Lung (tissue), 12 donors: ENCODE measurements around the gene TTC19. TPM values are rescaled to one million over a fixed set of nuclear protein-coding genes. Genes with fewer than 3 reads are reported as not detected.

Experiments
- ATAC-seq: fragments of 200-7000 bp; cut with Tn5 transposase; one replicate; pipeline ENCODE4 v1.9.1; 2020; ENCODE audit warnings: moderate number of reproducible peaks; ENCODE audit not compliant: insufficient read depth, low FRiP score
- DNase-seq, 3 donors: peaks; one replicate each; pipeline ENCODE4 v3.0.0-alpha.2; 2013 to 2017
- H3K27ac ChIP-seq, 2 donors: one replicate each; pipeline ENCODE4 v1.5.1; 2013; ENCODE audit warnings: mild to moderate bottlenecking in 2 of 2, moderate library complexity in 2 of 2, control low read depth in 1 of 2, inconsistent platforms in 1 of 2, low read depth in 1 of 2, low read length in 1 of 2
- H3K27me3 ChIP-seq, 3 donors: one replicate each; pipeline ENCODE4 v1.5.1; 2013; ENCODE audit warnings: low read length in 2 of 3; ENCODE audit not compliant: control insufficient read depth in 3 of 3, insufficient read depth in 3 of 3
- H3K36me3 ChIP-seq, 4 donors: one replicate each; pipeline ENCODE4 v1.5.1; 2013; ENCODE audit warnings: low read length in 4 of 4, mild to moderate bottlenecking in 1 of 4, moderate library complexity in 1 of 4; ENCODE audit not compliant: control insufficient read depth in 4 of 4, insufficient read depth in 4 of 4
- H3K4me1 ChIP-seq, 5 donors: one replicate each; pipeline ENCODE4 v1.5.1; 2013; ENCODE audit warnings: low read length in 5 of 5, mild to moderate bottlenecking in 2 of 5, moderate library complexity in 1 of 5; ENCODE audit not compliant: control insufficient read depth in 5 of 5, insufficient read depth in 5 of 5
- H3K4me3 ChIP-seq: one replicate; pipeline ENCODE4 v1.5.1; 2013; ENCODE audit warnings: mild to moderate bottlenecking, control low read depth, moderate library complexity
- H3K9ac ChIP-seq, 2 donors: one replicate each; pipeline ENCODE4 v1.5.1; 2013; ENCODE audit warnings: low read length in 2 of 2, control low read depth in 1 of 2; ENCODE audit not compliant: insufficient read depth in 1 of 2
- H3K9me3 ChIP-seq, 4 donors: one replicate each; pipeline ENCODE4 v1.5.1; 2013; ENCODE audit warnings: low read length in 3 of 4, mild to moderate bottlenecking in 1 of 4, moderate library complexity in 1 of 4; ENCODE audit not compliant: control insufficient read depth in 4 of 4, insufficient read depth in 3 of 4
- WGBS, 2 donors: extraction: QIAGEN DNeasy Blood & Tissue Kit; methylation state at CpG; one replicate each; pipeline ENCODE4 v1.1.7; 2013; 5-methylcytosine and 5-hydroxymethylcytosine counted together
- polyA plus RNA-seq, 2 donors: library from polyadenylated mRNA; stranded (reverse); fragments of 200-250 nt; gene quantifications; one replicate each; pipeline ENCODE4 v1.2.1, GENCODE V29; 2013
- total RNA-seq, 2 donors: library from RNA; depleted of rRNA in 1 of 2; stranded (reverse); fragments of >200 nt in 1 of 2; gene quantifications; one replicate each; pipeline ENCODE4 v1.2.1, GENCODE V29; 2014 to 2021
- TF ChIP-seq, protein P1 (sequence below): IDR thresholded peaks from 2 replicates; pipeline ENCODE4 v1.5.1; 2012; ENCODE audit warnings: mild to moderate bottlenecking; ENCODE audit errors: control extremely low read depth, extremely low read depth
- donor health status: control.
- donor health status: control.
- donor health status: Bipolar disorder and iron deficiency.
- donor health status: healthy.
- donor health status: DM: yes; HTN: yes; CAD: no.

The TTC19 gene
- total and polyA plus RNA-seq, 4 donors = 19.1 to 80.1 (median 35.3) TPM

DNA sequence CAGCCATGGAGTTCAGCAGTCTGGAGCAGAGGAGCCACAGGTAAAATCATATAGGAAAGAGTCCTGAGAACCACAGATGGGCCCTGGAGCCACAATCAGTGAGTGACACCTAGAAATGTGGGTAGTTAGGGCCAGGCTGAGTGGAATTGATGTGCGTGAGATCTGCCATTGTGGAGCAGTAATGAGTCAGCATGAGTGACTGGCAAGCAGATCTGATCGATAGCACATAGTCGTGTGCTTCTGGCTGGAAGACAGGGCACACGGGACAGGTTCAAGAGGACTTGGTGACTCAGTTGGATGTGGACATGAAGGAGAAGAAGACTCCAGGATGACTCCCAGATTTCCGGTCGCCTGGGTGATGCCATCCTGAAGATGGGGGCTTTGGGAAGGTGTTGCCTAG, 42.4 kb upstream of the TTC19 start:
- ATAC-seq = no peak
- Histone ChIP-seq H3K9me3 (no peaks in the 10 kb centered on the region), H3K4me3 (no peak overlapping the region), H3K27ac (no peak overlapping the region), H3K27me3 (no peaks in the 10 kb centered on the region), H3K4me1 (peaks cover 0 to 2% (median 0%) of the 10 kb centered on the region in 5 donors), H3K36me3 (no peaks in the 10 kb centered on the region), H3K9ac (no peak overlapping the region)
- TF ChIP-seq, protein P1, sequence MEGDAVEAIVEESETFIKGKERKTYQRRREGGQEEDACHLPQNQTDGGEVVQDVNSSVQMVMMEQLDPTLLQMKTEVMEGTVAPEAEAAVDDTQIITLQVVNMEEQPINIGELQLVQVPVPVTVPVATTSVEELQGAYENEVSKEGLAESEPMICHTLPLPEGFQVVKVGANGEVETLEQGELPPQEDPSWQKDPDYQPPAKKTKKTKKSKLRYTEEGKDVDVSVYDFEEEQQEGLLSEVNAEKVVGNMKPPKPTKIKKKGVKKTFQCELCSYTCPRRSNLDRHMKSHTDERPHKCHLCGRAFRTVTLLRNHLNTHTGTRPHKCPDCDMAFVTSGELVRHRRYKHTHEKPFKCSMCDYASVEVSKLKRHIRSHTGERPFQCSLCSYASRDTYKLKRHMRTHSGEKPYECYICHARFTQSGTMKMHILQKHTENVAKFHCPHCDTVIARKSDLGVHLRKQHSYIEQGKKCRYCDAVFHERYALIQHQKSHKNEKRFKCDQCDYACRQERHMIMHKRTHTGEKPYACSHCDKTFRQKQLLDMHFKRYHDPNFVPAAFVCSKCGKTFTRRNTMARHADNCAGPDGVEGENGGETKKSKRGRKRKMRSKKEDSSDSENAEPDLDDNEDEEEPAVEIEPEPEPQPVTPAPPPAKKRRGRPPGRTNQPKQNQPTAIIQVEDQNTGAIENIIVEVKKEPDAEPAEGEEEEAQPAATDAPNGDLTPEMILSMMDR = no peak
- WGBS, 2 donors = 91 to 92% methylated on average over 6 of the region's 6 CpGs
- no peak for DNase-seq

DNA sequence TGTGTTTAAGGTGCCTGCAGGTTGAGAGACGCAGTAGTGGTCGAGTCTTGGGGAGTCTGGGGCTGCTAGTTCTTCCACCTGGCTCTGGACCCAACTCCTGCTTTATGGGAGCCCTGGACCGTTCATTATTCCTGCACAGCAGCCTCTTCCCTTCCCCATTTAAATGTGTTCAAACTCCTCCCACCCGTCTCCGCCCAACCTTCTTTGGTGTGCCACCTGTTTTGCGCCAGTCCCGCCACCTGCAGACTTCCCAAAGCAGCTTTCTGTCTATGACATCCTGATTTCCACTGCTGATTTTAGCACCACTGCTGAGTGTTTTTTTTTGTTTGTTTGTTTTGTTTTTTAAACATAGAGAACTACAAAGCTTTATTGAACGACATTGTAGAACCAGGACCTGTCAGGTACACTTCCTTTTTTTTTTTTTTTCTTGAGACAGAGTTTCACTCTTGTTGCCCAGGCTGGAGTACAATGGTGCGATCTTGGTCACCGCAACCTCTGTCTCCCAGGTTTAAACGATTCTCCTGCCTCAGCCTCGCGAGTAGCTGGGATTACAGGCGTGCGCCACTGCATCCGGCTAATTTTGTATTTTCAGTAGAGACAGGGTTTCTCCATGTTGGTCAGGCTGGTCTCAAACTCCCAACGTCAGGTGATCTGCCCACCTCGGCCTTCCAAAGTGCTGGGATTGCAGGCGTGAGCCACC, 41.9 kb upstream of the TTC19 start:
- Histone ChIP-seq H3K36me3 (no peaks in the 10 kb centered on the region), H3K4me3 (no peak overlapping the region), H3K27ac (no peak overlapping the region), H3K9me3 (no peaks in the 10 kb centered on the region), H3K4me1 (peaks cover 0 to 2% (median 0%) of the 10 kb centered on the region in 5 donors), H3K9ac (no peak overlapping the region), H3K27me3 (no peaks in the 10 kb centered on the region)
- ATAC-seq = no peak
- no peak for DNase-seq
- WGBS, 2 donors = 93 to 97% methylated on average over 17 to 18 of the region's 19 CpGs
- TF ChIP-seq, protein P1 = no peak

DNA sequence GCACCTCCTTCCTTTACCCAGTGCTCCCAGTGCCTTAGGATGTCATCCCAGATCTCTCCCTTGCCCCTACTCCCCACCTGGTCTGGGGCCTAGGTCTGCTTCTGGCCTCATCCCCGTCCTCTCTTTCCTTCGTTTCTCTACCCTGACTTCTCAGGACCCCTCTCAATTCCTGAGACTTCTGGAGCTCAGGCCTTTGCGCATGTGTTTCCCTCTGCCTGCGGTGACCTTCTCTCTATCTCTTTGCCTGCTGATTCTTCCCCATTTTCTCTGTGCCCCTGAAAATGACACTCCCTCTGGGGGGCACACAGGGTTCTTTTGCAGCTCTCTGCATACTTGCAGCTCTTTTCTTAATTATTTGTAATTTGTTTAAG, 41.2 kb upstream of the TTC19 start:
- H3K4me3 ChIP-seq = no peak overlapping the region
- no peak for DNase-seq
- H3K9me3 ChIP-seq = no peaks in the 10 kb centered on the region
- H3K9ac ChIP-seq = no peak overlapping the region
- peak overlapping the region in 1 of 2 donors; percentile 70 for H3K27ac ChIP-seq
- ATAC-seq = no peak
- WGBS, 2 donors = 67 to 81% methylated on average over 4 of the region's 4 CpGs
- H3K4me1 ChIP-seq = peaks cover 0 to 2% (median 0%) of the 10 kb centered on the region in 5 donors
- TF ChIP-seq, protein P1 = no peak
- H3K36me3 ChIP-seq = no peaks in the 10 kb centered on the region
- no peaks in the 10 kb centered on the region for H3K27me3 ChIP-seq

DNA sequence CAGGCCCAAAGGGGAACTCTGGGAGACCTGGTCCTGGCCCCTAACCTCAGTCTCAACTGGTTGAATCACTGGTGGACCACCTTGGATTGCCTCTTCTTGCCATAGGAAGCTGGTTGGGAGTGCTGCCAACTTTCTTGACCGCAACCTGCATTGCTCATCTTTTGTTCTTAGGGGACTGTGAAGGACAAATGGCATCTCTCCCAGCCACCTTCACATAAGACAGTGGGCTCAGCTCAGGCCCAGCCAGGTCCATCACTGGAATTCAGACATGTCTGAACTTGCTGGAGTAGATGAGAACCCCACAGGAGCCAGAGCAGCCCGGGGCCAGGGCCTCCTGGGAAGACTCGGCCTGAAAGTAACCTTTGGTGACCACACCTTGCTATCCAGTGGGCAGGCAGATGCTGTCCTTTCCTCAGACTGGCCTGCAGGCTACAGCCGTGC, 35.9 kb upstream of the TTC19 start:
- Histone ChIP-seq H3K9ac (no peak overlapping the region), H3K4me3 (no peak overlapping the region), H3K27ac (no peak overlapping the region), H3K9me3 (no peaks in the 10 kb centered on the region), H3K4me1 (peaks cover 0 to 16% (median 8%) of the 10 kb centered on the region in 5 donors), H3K36me3 (no peaks in the 10 kb centered on the region), H3K27me3 (no peaks in the 10 kb centered on the region)
- TF ChIP-seq, protein P1 = no peak
- 87 to 90% methylated on average over 4 of the region's 4 CpGs for WGBS, 2 donors
- DNase-seq = no peak
- no peak for ATAC-seq
